Measurements from ENCODE around the gene NXPH1. TPM values are rescaled to one million over a fixed set of nuclear protein-coding genes. Genes with fewer than 3 reads are reported as not detected.

NXPH1 gene
- polyA plus RNA-seq, 1 of the 3 experiments (the other 2 are of a cell fraction), result not detected

- H3K9me3 ChIP-seq, result no peaks in the 10 kb centered on the region
- peaks cover 0 to 19% of the 10 kb centered on the region in 2 experiments; a peak in 2 of 4 replicates for H3K4me1 ChIP-seq (ENCODE audit: control insufficient read depth in 1 of 2, insufficient read depth in 2 of 2, low read depth in 1 of 2, low read length in 1 of 2)
- TF ChIP-seq REST (IDR thresholded peaks at IDR 0.05; ENCODE audit: low read depth, low read length) (no peak), GABPA (IDR thresholded peaks at IDR 0.05; ENCODE audit: low read depth) (no peak), JUND (IDR thresholded peaks at IDR 0.05) (no peak), FOXJ3 (CRISPR knock-in tag; IDR thresholded peaks at IDR 0.05) (no peak), ELF1 (IDR thresholded peaks at IDR 0.05) (no peak), RXRA (IDR thresholded peaks at IDR 0.05; ENCODE audit: borderline replicate concordance, low read depth) (no peak), MEF2A (IDR thresholded peaks at IDR 0.05; ENCODE audit: borderline replicate concordance, low read depth) (no peak), RFX5 (IDR thresholded peaks at IDR 0.05; ENCODE audit: low read length) (no peak), FOXM1 (IDR thresholded peaks at IDR 0.05; ENCODE audit: low read depth) (no peak), USF1 (IDR thresholded peaks at IDR 0.05; ENCODE audit: borderline replicate concordance, low read depth) (no peak), MXI1 (IDR thresholded peaks at IDR 0.05; ENCODE audit: low read depth, low read length) (no peak), CTCF (IDR thresholded peaks at IDR 0.05) (no peak), EP300 (IDR thresholded peaks at IDR 0.05; ENCODE audit: borderline replicate concordance in 1 of 2, low read depth in 1 of 2, low read length in 1 of 2) (no peak), SMC3 (IDR thresholded peaks at IDR 0.05; ENCODE audit: low read depth, low read length) (no peak), USF2 (IDR thresholded peaks at IDR 0.05; ENCODE audit: borderline replicate concordance, low read depth, low read length) (no peak)
- no peaks in the 10 kb centered on the region for H3K27me3 ChIP-seq (ENCODE audit: insufficient read depth)
- no peaks in the 10 kb centered on the region for H3K9me2 ChIP-seq
- no peak for DNase-seq
- no peak overlapping the region for H2AFZ ChIP-seq (ENCODE audit: low read depth)
- H3F3A ChIP-seq (replicated peaks; ENCODE audit: insufficient read depth), result no peaks in the 10 kb centered on the region
- H3K9ac ChIP-seq, result no peak overlapping the region
- no peaks in the 10 kb centered on the region for H3K36me3 ChIP-seq (replicated peaks in 1 of 2; ENCODE audit: control insufficient read depth in 1 of 2, insufficient read depth in 2 of 2, low read length in 1 of 2)
- H3K4me2 ChIP-seq, result no peak overlapping the region
- 34% methylated on average over 2 of the region's 2 CpGs for WGBS (ENCODE audit: low lambda C conversion rate)
- H3K79me2 ChIP-seq (ENCODE audit: insufficient read depth), result no peaks in the 10 kb centered on the region
- no peaks in the 10 kb centered on the region for H4K20me1 ChIP-seq (ENCODE audit: insufficient read depth)
- POLR2A ChIA-PET, result no interaction called here
- CTCF ChIA-PET, result interaction anchor here (1.4 to 2.1 kb wide), 4 partner anchors 12 to 88 kb away, joined by 4 to 6 read pairs (median 5); no protein-coding TSS in a partner anchor
- no peak overlapping the region for H3K27ac ChIP-seq (ENCODE audit: low read depth in 2 of 2, low read length in 1 of 2)
- no peak overlapping the region for H3K4me3 ChIP-seq (ENCODE audit: low read depth in 2 of 2, low read length in 1 of 2)
Measured at GRCh38 chr7:8531991-8532515, 98.6 kb downstream of the NXPH1 start.

Measured in SK-N-SH (cell line).